22Rv1 (cell line): ENCODE data around the gene SNRPB2.

Experiments used
- H3K27ac ChIP-seq: fragments of 450-650 bp; 2 replicates; pipeline ENCODE4 v1.5.1; 2017
- CTCF ChIP-seq: fragments of 450-650 bp; IDR thresholded peaks from 2 replicates; pipeline ENCODE4 v1.5.1; 2017; ENCODE audit warnings: mild to moderate bottlenecking
- ZFX ChIP-seq: fragments of 450-650 bp; IDR thresholded peaks from 2 replicates; pipeline ENCODE4 v1.6.1; 2017; ENCODE audit warnings: antibody characterized with exemption, borderline replicate concordance

The SNRPB2 gene

DNA sequence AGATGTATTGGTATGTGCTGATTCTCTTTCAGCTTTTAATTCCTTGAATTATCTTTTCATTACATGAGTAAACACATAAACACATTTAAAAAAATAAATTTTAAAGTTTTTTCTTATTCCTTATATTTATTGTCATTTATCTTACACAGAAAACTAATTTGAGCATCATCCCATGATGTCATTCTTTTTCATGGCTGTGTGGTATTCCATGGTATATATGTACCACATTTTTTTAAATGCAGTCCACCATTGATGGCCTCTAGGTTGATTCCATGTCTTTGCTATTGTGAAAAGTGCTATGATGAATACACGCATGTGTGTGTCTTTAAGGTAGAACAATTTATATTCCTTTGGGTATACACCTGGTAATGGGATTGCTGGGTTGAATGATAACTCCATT, 51.7 kb downstream of the SNRPB2 start:
- H3K27ac ChIP-seq: no peak overlapping the region
- TF ChIP-seq CTCF (no peak), ZFX (no peak)

DNA sequence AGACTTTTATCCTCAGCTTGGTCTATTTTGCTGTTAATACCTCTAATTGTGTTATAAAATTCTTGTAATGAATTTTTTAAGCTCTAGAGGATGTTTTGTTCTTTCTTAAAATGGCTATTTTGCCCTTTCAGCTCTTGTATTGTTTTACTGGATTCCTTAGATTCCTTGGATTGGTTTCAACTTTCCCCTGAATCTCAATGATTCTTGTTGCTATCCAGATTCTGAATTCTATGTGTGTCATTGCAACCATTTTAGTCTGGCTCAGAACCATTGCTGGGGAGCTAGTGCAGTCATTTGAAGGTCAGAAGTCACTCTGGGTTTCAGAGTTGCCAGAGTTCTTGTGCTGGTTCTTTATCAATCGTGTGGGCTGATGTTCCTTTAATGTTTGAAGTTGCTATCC, 55.4 kb downstream of the SNRPB2 start:
- TF ChIP-seq CTCF: no peak
- TF ChIP-seq ZFX: no peak
- H3K27ac ChIP-seq: no peak overlapping the region
